Common myeloid progenitor, CD34-positive (primary cell): ENCODE data around the gene TUT4.

ENCODE experiments used
- CTCF ChIA-PET: fragments of 350-600 bp; sonication (Branson Sonifier 250); formaldehyde crosslinking; loops from one replicate; lab custom pipeline; 2021; ENCODE audit warnings: antibody characterized with exemption; lab: Charles Lee
- POLR2A ChIA-PET: fragments of 350-600 bp; sonication (Branson Sonifier 250); formaldehyde crosslinking; loops from one replicate; lab custom pipeline; 2021; ENCODE audit warnings: antibody characterized with exemption; lab: Charles Lee
- DNase-seq, 3 donors: peaks; one replicate each; pipeline versions ENCODE4 v3.0.0 to v3.0.0-alpha.2; 2013
- H3K27ac ChIP-seq, 2 experiments: 1 replicate in 1 of 2; 2 replicates in 1 of 2; pipeline ENCODE4 v1.7.0; 2013; ENCODE audit warnings: inconsistent platforms in 2 of 2, low read length in 2 of 2, mild to moderate bottlenecking in 2 of 2, low read depth in 1 of 2, moderate library complexity in 1 of 2; ENCODE audit not compliant: severe bottlenecking in 2 of 2, insufficient read depth in 1 of 2, poor library complexity in 1 of 2
- H3K27me3 ChIP-seq, 5 experiments: replicated peaks in 2 of 5; 1 replicate in 3 of 5; 2 replicates in 2 of 5; pipeline versions ENCODE4 v1.6.1 to v1.7.0; 2013; ENCODE audit warnings: low read length in 4 of 5, mild to moderate bottlenecking in 2 of 5, moderate library complexity in 2 of 5, inconsistent platforms in 1 of 5; ENCODE audit not compliant: insufficient read depth in 5 of 5, control insufficient read depth in 4 of 5
- H3K36me3 ChIP-seq, 4 experiments: 1 replicate in 2 of 4; 2 replicates in 2 of 4; pipeline versions ENCODE4 v1.6.1 to v1.7.0; 2013; ENCODE audit warnings: low read length in 3 of 4, control low read depth in 1 of 4, mild to moderate bottlenecking in 1 of 4; ENCODE audit not compliant: control insufficient read depth in 4 of 4, insufficient read depth in 4 of 4
- H3K4me1 ChIP-seq, 4 experiments: 1 replicate in 3 of 4; 2 replicates in 1 of 4; pipeline versions ENCODE4 v1.6.1 to v1.7.1; 2013; ENCODE audit warnings: low read length in 3 of 4, mild to moderate bottlenecking in 3 of 4, control low read depth in 1 of 4, inconsistent platforms in 1 of 4, moderate library complexity in 1 of 4; ENCODE audit not compliant: control insufficient read depth in 4 of 4, insufficient read depth in 4 of 4; ENCODE audit errors: control extremely low read depth in 1 of 4
- H3K4me3 ChIP-seq, 7 experiments: 1 replicate in 4 of 7; 2 replicates in 3 of 7; pipeline versions ENCODE4 v1.5.1 to v1.7.0; 2013; ENCODE audit warnings: mild to moderate bottlenecking in 7 of 7, low read length in 6 of 7, moderate library complexity in 6 of 7, inconsistent platforms in 2 of 7, low read depth in 2 of 7, control low read depth in 1 of 7; ENCODE audit not compliant: insufficient read depth in 4 of 7, control insufficient read depth in 1 of 7; ENCODE audit errors: extremely low read depth in 1 of 7
- H3K9me3 ChIP-seq, 5 experiments: 1 replicate in 4 of 5; 2 replicates in 1 of 5; pipeline versions ENCODE4 v1.6.1 to v1.7.1; 2013; ENCODE audit warnings: low read length in 4 of 5, mild to moderate bottlenecking in 2 of 5, inconsistent platforms in 1 of 5, low read depth in 1 of 5, moderate library complexity in 1 of 5; ENCODE audit not compliant: control insufficient read depth in 4 of 5, insufficient read depth in 2 of 5; ENCODE audit errors: control extremely low read depth in 1 of 5
- WGBS: methylation state at CpG from one replicate; pipeline ENCODE4 v1.1.5; 2013; ENCODE audit not compliant: insufficient coverage; 5-methylcytosine and 5-hydroxymethylcytosine counted together

Gene TUT4

GRCh38 chr1:52551507-52552235 lies 1.2 kb downstream of the TUT4 start:
- peak overlapping the region; percentile 83 to 97 (median 90) for H3K4me3 ChIP-seq
- 6% methylated on average over 3 of the region's 20 CpGs for WGBS
- peaks cover 0 to 4% (median 0%) of the 10 kb centered on the region in 4 experiments for H3K36me3 ChIP-seq
- CTCF ChIA-PET: no interaction called here
- H3K9me3 ChIP-seq: no peaks in the 10 kb centered on the region
- POLR2A ChIA-PET: no interaction called here
- no peaks in the 10 kb centered on the region for H3K27me3 ChIP-seq
- peaks cover 14 to 33% (median 20%) of the 10 kb centered on the region in 4 experiments for H3K4me1 ChIP-seq
- H3K27ac ChIP-seq: peak overlapping the region; percentile 70 to 91
- DNase-seq: peak; percentile 40 to 71 (median 69)

GRCh38 chr1:52550447-52550846 lies 2.4 kb downstream of the TUT4 start:
- POLR2A ChIA-PET: interaction anchor here (0.5 kb wide), 1 partner anchor 253 kb away, joined by 4 read pairs; no protein-coding TSS in a partner anchor
- H3K36me3 ChIP-seq: peaks cover 0 to 4% (median 2%) of the 10 kb centered on the region in 4 experiments
- CTCF ChIA-PET: no interaction called here
- H3K27me3 ChIP-seq: no peaks in the 10 kb centered on the region
- no peak overlapping the region for H3K4me3 ChIP-seq
- DNase-seq: no peak
- H3K27ac ChIP-seq: no peak overlapping the region
- H3K9me3 ChIP-seq: no peaks in the 10 kb centered on the region
- peaks cover 14 to 33% (median 20%) of the 10 kb centered on the region in 4 experiments for H3K4me1 ChIP-seq
- 100% methylated on average over 2 of the region's 7 CpGs for whole genome bisulfite sequencing

DNA sequence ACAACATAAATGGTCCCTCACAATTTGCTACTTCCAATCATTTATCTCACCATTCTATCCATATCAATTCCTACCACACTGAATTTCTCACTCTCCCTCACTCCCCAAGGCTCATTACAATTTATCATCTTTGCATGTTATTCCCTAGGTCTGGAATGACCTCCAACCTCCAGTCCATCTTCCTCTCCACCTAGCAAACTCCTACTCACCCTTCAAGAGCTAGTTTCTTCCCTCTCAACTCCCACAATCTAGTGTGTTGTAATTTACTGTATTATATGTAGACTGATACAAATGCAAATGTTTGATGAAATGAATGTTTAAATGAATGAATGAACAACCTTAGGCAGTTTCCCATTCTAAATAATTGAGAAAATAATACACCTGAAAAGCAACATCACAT lies 3.6 kb downstream of the TUT4 start:
- H3K4me1 ChIP-seq: peaks cover 3 to 21% (median 13%) of the 10 kb centered on the region in 4 experiments
- no peaks in the 10 kb centered on the region for H3K27me3 ChIP-seq
- ChIA-PET CTCF (interaction anchor here (1.7 kb wide), 1 partner anchor 44 kb away, joined by 3 read pairs; no protein-coding TSS in a partner anchor), POLR2A (interaction anchor here (0.5 kb wide), 1 partner anchor 21 kb away, joined by 3 read pairs; no protein-coding TSS in a partner anchor)
- no peak for DNase-seq
- peaks cover 0 to 6% (median 2%) of the 10 kb centered on the region in 5 experiments for H3K9me3 ChIP-seq
- peaks cover 0 to 6% (median 4%) of the 10 kb centered on the region in 4 experiments for H3K36me3 ChIP-seq
- no peak overlapping the region for H3K4me3 ChIP-seq
- no peak overlapping the region for H3K27ac ChIP-seq

DNA sequence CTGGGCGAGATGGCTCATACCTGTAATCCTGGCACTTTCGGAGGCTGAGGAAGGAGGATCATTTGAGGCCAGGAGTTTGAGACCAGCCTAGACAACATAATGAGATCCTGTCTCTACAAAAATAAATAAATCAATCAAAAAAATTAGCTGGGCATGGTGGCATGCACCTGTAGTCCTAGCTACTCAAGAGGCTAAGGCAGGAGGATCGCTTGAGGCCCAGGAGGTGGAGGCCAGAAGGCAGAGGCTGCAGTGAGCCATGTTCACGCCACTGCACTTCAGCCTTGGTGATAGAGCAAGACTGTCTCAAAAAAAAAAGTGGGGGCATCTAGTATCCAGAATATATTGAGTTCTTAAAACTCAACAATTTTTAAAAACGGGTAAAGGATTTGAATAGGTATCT lies 6.0 kb downstream of the TUT4 start:
- H3K9me3 ChIP-seq: peaks cover 0 to 19% (median 6%) of the 10 kb centered on the region in 5 experiments

DNA sequence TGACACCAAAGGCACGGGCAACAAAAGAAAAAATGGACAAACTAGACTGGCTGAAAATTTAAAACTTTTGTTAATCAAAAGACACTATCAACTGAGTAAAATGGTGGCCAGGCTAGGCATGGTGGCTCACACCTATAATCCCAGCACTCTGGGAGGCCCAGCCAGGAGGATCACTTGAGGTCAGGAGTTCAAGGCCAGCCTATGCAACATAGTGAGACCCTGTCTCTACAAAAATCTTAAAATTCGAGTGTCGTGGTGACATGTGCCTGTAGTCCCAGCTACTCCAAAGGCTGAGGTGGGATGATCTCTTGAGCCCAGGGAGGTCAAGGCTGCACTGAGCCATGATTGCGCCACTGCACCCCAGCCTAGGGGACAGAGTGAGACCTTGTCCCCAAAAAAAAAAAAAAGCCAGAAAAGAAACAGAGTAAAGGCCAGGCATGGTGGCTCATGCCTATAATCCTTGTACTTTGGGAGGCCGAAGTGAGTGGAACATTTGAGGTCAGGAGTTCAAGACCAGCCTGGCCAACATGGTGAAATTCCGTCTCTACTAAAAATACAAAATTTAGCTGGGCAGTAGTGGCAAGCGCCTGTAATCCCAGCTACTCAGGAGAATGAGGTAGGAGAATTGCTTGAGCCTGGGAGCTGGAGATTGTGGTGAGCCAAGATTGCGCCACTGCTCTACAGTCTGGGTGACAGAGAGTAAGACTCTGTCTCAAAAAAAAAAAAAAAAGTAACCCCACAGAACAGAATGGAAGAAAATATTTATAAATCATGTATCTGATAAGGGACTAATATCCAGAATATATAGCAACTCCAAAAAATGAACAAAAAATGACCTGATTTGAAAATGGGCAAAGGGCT lies 8.0 kb downstream of the TUT4 start:
- Histone ChIP-seq H3K27ac (no peak overlapping the region), H3K36me3 (peaks cover 0 to 7% (median 5%) of the 10 kb centered on the region in 4 experiments), H3K4me3 (no peak overlapping the region), H3K27me3 (no peaks in the 10 kb centered on the region), H3K4me1 (no peaks in the 10 kb centered on the region), H3K9me3 (peaks cover 0 to 29% (median 6%) of the 10 kb centered on the region in 5 experiments)
- over 99% methylated on average over 7 of the region's 8 CpGs for WGBS
- DNase-seq: no peak
- CTCF ChIA-PET: no interaction called here
- POLR2A ChIA-PET: no interaction called here

More for the DNA sequence above, 6.0 kb downstream of the TUT4 start:
- Histone ChIP-seq H3K4me1 (peaks cover 0 to 8% (median 6%) of the 10 kb centered on the region in 4 experiments), H3K36me3 (peaks cover 0 to 7% (median 4%) of the 10 kb centered on the region in 4 experiments), H3K27me3 (no peaks in the 10 kb centered on the region), H3K27ac (no peak overlapping the region), H3K4me3 (no peak overlapping the region)
- DNase-seq: no peak
- ChIA-PET POLR2A (no interaction called here), CTCF (no interaction called here)
- 100% methylated on average over 1 of the region's 5 CpGs for WGBS

GRCh38 chr1:52542085-52542688 lies 10.7 kb downstream of the TUT4 start:
- ChIA-PET POLR2A (interaction anchor here (0.6 to 0.9 kb wide), 2 partner anchors 11 to 60 kb away, joined by 3 to 5 read pairs; partner anchors contain the start of genes GPX7 and TUT4), CTCF (no interaction called here)
- Histone ChIP-seq H3K27ac (no peak overlapping the region), H3K36me3 (peaks cover 0 to 7% (median 4%) of the 10 kb centered on the region in 4 experiments), H3K9me3 (peaks cover 0 to 29% (median 7%) of the 10 kb centered on the region in 5 experiments), H3K4me1 (no peaks in the 10 kb centered on the region), H3K27me3 (no peaks in the 10 kb centered on the region), H3K4me3 (no peak overlapping the region)
- peak; percentile 13 to 50 (median 26) for DNase-seq
- 100% methylated on average over 1 of the region's 5 CpGs for WGBS
